Thyroid gland (tissue), 4 donors: ENCODE measurements around the gene TMEM95. TPM values are rescaled to one million over a fixed set of nuclear protein-coding genes. Genes with fewer than 3 reads are reported as not detected.

Experiments used
- DNase-seq, 2 donors: peaks; one replicate each; pipeline ENCODE4 v3.0.0-alpha.2; 2019
- H3K27ac ChIP-seq, 3 donors: fragments of 200-600 bp; sonication (generic); 1 replicate in 2 of 3; 2 replicates in 1 of 3; pipeline ENCODE4 v1.5.1; 2016 to 2019; ENCODE audit warnings: mild to moderate bottlenecking in 1 of 3, moderate library complexity in 1 of 3
- H3K27me3 ChIP-seq: fragments of 200-600 bp; sonication (generic); one replicate; pipeline ENCODE4 v1.5.1; 2019
- H3K36me3 ChIP-seq, 2 donors: fragments of 200-600 bp; sonication (generic); one replicate each; pipeline ENCODE4 v1.5.1; 2016 to 2019
- H3K4me1 ChIP-seq, 2 donors: fragments of 200-600 bp; sonication (generic); one replicate each; pipeline ENCODE4 v1.5.1; 2017 to 2019
- H3K4me3 ChIP-seq, 3 donors: fragments of 200-600 bp; sonication (generic); replicated peaks in 1 of 3; 1 replicate in 2 of 3; 2 replicates in 1 of 3; pipeline ENCODE4 v1.5.1; 2016; ENCODE audit warnings: mild to moderate bottlenecking in 1 of 3
- H3K9me3 ChIP-seq: fragments of 200-600 bp; sonication (generic); one replicate; pipeline ENCODE4 v1.5.1; 2017
- POLR2A ChIP-seq, 2 donors: fragments of 450-650 bp; IDR thresholded peaks; one replicate each; pipeline ENCODE4 v1.6.1; 2017; ENCODE audit warnings: antibody characterized with exemption in 2 of 2, mild to moderate bottlenecking in 2 of 2, moderate library complexity in 1 of 2
- WGBS, 2 donors: methylation state at CpG; one replicate each; pipeline ENCODE4 v1.1.5; 2017; 5-methylcytosine and 5-hydroxymethylcytosine counted together
- intact Hi-C: fragments of 100-400 bp; cut with DNase I; formaldehyde crosslinking; loops from one replicate; pipeline ENCODE4 v1.15.1; 2023
- total RNA-seq, 4 donors: library from RNA; depleted of rRNA; stranded (reverse); fragments of >200 nt; gene quantifications; one replicate each; pipeline ENCODE4 v1.2.3, GENCODE V29; 2016
- TF ChIP-seq, protein P1 (sequence below), 6 experiments: fragments of 200-600 bp in 3 of 6; fragments of 450-650 bp in 3 of 6; sonication (generic) in 3 of 6; IDR thresholded peaks; one replicate each; pipeline ENCODE4 v1.5.1; 2016 to 2019; ENCODE audit warnings: antibody characterized with exemption in 6 of 6, mild to moderate bottlenecking in 2 of 6, inconsistent platforms in 1 of 6, moderate library complexity in 1 of 6

TMEM95 gene
- total RNA-seq, 4 donors from 2014 or later: not detected

GRCh38 chr17:7383742-7384488 lies 29.0 kb downstream of the TMEM95 start:
- Histone ChIP-seq H3K9me3 (no peaks in the 10 kb centered on the region), H3K4me3 (peak overlapping the region in 1 of 3 donors; percentile 13), H3K4me1 (peaks cover 15 to 23% of the 10 kb centered on the region in 2 donors), H3K36me3 (peaks cover 1 to 5% of the 10 kb centered on the region in 2 donors), H3K27me3 (no peaks in the 10 kb centered on the region), H3K27ac (no peak overlapping the region)
- intact Hi-C loops: no loop called here
- 40 to 72% methylated on average over 2 of the region's 65 CpGs for WGBS, 2 donors
- DNase-seq: peak; percentile 37 to 42
- TF ChIP-seq, protein P1, sequence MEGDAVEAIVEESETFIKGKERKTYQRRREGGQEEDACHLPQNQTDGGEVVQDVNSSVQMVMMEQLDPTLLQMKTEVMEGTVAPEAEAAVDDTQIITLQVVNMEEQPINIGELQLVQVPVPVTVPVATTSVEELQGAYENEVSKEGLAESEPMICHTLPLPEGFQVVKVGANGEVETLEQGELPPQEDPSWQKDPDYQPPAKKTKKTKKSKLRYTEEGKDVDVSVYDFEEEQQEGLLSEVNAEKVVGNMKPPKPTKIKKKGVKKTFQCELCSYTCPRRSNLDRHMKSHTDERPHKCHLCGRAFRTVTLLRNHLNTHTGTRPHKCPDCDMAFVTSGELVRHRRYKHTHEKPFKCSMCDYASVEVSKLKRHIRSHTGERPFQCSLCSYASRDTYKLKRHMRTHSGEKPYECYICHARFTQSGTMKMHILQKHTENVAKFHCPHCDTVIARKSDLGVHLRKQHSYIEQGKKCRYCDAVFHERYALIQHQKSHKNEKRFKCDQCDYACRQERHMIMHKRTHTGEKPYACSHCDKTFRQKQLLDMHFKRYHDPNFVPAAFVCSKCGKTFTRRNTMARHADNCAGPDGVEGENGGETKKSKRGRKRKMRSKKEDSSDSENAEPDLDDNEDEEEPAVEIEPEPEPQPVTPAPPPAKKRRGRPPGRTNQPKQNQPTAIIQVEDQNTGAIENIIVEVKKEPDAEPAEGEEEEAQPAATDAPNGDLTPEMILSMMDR (IDR thresholded peaks at IDR 0.05): no peak
- TF ChIP-seq POLR2A (IDR thresholded peaks at IDR 0.05): no peak

GRCh38 chr17:7384489-7385081 lies 29.6 kb downstream of the TMEM95 start:
- TF ChIP-seq, protein P1 (IDR thresholded peaks at IDR 0.05): no peak
- TF ChIP-seq POLR2A (IDR thresholded peaks at IDR 0.05): no peak
- peak overlapping the region in 1 of 3 donors; percentile 13 for H3K4me3 ChIP-seq
- no peaks in the 10 kb centered on the region for H3K9me3 ChIP-seq
- intact Hi-C loops: no loop called here
- no peak for DNase-seq
- no peaks in the 10 kb centered on the region for H3K27me3 ChIP-seq
- peaks cover 15 to 23% of the 10 kb centered on the region in 2 donors for H3K4me1 ChIP-seq
- H3K36me3 ChIP-seq: peaks cover 8% of the 10 kb centered on the region in 2 donors
- 80% methylated on average over 12 to 16 of the region's 23 CpGs for WGBS, 2 donors
- no peak overlapping the region for H3K27ac ChIP-seq

DNA sequence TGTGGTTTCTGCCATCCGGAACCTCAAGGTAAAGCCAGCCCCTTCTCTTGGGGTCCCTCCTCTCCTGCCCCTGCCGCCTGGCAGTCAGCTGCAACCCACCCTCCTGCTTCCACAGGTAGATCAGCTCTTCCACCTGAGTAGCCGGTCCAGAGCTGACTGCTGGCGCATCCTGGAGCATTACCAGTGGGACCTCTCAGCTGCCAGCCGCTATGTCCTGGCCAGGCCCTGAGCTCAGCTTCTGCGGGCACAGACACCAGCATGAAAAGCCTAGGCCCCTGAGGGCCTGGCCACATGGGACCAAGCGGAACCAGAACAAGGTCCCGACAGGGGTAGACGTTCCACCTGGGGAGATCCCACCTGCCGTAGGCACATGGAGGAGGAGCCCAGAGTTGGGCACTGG lies 33.9 kb downstream of the TMEM95 start:
- TF ChIP-seq, protein P1 (IDR thresholded peaks at IDR 0.05): no peak
- TF ChIP-seq POLR2A (IDR thresholded peaks at IDR 0.05): no peak
- DNase-seq: no peak
- Histone ChIP-seq H3K27me3 (no peaks in the 10 kb centered on the region), H3K9me3 (no peaks in the 10 kb centered on the region), H3K27ac (no peak overlapping the region), H3K36me3 (peaks cover 8 to 13% of the 10 kb centered on the region in 2 donors), H3K4me3 (no peak overlapping the region), H3K4me1 (peaks cover 5 to 10% of the 10 kb centered on the region in 2 donors)
- intact Hi-C loops: no loop called here
- 79 to 98% methylated on average over 6 to 10 of the region's 10 CpGs for WGBS, 2 donors

DNA sequence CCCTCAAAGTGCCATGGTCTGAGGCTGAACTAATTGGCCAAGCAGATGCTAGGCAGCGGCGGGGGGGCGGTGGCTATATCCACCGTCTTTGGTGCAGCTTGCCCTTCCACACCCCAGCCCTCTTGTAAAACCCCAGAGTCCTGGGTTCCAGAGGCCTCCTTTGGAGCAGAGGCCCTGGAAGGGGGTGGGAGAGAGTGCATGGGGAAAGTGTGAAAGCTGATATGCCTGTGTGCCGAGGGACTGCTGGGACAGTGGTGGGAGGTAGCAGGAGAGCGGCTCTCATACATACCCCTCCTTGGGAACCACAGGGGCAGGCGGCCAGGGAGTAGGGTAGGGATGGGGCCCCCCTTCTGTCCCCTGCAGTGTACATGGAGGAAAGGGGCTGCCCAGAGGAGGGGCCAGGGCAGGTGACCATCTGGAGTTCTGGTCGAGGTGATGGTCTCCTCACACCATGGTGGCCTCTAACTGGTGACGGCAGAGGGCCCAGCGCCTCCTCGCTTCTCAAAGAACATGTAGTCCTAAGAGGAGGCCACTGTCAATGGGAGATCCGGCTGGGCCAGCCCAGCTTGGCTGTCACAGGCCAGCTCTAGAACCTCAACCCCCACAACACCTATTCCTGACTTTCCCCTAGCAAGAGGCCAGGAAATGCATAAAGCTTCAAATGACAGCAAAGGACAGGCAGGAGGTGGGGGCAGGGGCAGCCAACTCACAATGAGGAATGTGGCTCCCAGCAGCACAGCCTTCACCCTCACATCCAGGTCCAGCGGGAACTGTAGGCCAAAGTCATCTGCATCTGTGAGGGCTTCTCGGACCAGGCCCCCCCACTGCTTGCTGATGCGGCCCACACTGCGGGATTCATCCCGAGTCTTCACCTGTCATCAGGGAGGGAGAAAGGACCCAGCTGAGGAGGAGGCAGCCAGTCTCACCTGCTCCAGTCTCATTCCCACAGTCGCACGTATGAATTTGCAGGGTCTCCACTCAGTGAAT lies 35.3 kb downstream of the TMEM95 start:
- 90 to 97% methylated on average over 11 to 18 of the region's 19 CpGs for WGBS, 2 donors
- intact Hi-C loops: no loop called here
- DNase-seq: no peak
- Histone ChIP-seq H3K27me3 (no peaks in the 10 kb centered on the region), H3K4me1 (peaks cover 9 to 16% of the 10 kb centered on the region in 2 donors), H3K36me3 (peaks cover 8 to 13% of the 10 kb centered on the region in 2 donors), H3K4me3 (no peak overlapping the region), H3K9me3 (no peaks in the 10 kb centered on the region), H3K27ac (no peak overlapping the region)
- TF ChIP-seq POLR2A (IDR thresholded peaks at IDR 0.05): no peak
- TF ChIP-seq, protein P1 (IDR thresholded peaks at IDR 0.05): no peak
